HepG2 (cell line): ENCODE results near the gene NAT10. TPM values are rescaled to one million over a fixed set of nuclear protein-coding genes. Genes with fewer than 3 reads are reported as not detected.
"Not testable (repeated sequence)": the region's sequence is repeated elsewhere in the genome, so short reads cannot be mapped to it uniquely, and the experiment has no call there.

ENCODE experiments used
- ATAC-seq: fragments of 200-7000 bp; cut with Tn5 transposase; 3 replicates; pipeline ENCODE4 v1.9.1; 2020; ENCODE audit warnings: mild to moderate bottlenecking, moderate library complexity
- BruUV-seq: library from RNA; stranded (reverse); fragments of 400-500 nt; replicated peaks from 2 replicates; lab custom pipeline; 2021; lab: Mats Ljungman, UMichigan
- CTCF ChIA-PET: fragments of 300-600 bp; formaldehyde crosslinking; extraction: SDS; loops from one replicate; lab custom pipeline; 2021; ENCODE audit warnings: low total read pairs, inconsistent platforms, low intra/inter-chr PET ratio; lab: Yijun Ruan, JAX
- POLR2A ChIA-PET: fragments of 350-600 bp; sonication (Branson Sonifier 250); formaldehyde crosslinking; loops from one replicate; lab custom pipeline; 2020; ENCODE audit warnings: antibody characterized with exemption, inconsistent platforms; lab: Yijun Ruan, JAX
- DNase-seq: peaks from one replicate; pipeline ENCODE4 v3.0.0-alpha.2; 2015; ENCODE audit warnings: low spot score
- FAIRE-seq: peaks from 3 replicates; lab custom pipeline; 2011; peaks lifted over from hg19 to GRCh38; lab: Jason Lieb, UNC
- H2AFZ ChIP-seq: one replicate; pipeline ENCODE4 v1.6.1; 2011; ENCODE audit warnings: low read length, inconsistent platforms
- H3K27ac ChIP-seq: fragments of 300-600 bp; 3 replicates; pipeline ENCODE4 v1.8.0; 2011; ENCODE audit warnings: mixed run types, mild to moderate bottlenecking, mixed read lengths, low read length, inconsistent platforms; ENCODE audit not compliant: insufficient read depth; ENCODE audit errors: extremely low read length
- H3K27me3 ChIP-seq, 2 experiments: fragments of 200-600 bp in 1 of 2; 2 replicates in 1 of 2; 3 replicates in 1 of 2; pipeline versions ENCODE4 v1.6.0 to v1.8.0; 2011; ENCODE audit warnings: low read length in 2 of 2, mild to moderate bottlenecking in 2 of 2, moderate library complexity in 2 of 2, inconsistent platforms in 1 of 2; ENCODE audit not compliant: insufficient read depth in 2 of 2, control insufficient read depth in 1 of 2
- H3K36me3 ChIP-seq, 2 experiments: fragments of 200-600 bp in 1 of 2; replicated peaks in 1 of 2; 2 replicates in 1 of 2; 3 replicates in 1 of 2; pipeline versions ENCODE4 v1.5.1 to v1.8.0; 2011; ENCODE audit warnings: low read length in 2 of 2, inconsistent platforms in 1 of 2; ENCODE audit not compliant: insufficient read depth in 2 of 2, control insufficient read depth in 1 of 2
- H3K4me1 ChIP-seq: 2 replicates; pipeline ENCODE4 v1.5.1; 2012; ENCODE audit warnings: low read length, inconsistent platforms; ENCODE audit not compliant: insufficient read depth
- H3K4me2 ChIP-seq: 2 replicates; pipeline ENCODE4 v1.6.0; 2011; ENCODE audit warnings: low read depth, low read length, inconsistent platforms
- H3K4me3 ChIP-seq, 3 experiments: fragments of 200-600 bp in 1 of 3; sonication (generic), shearing (Covaris generic) in 1 of 3; replicated peaks in 1 of 3; 2 replicates each; pipeline ENCODE4 v1.5.1; 2011 to 2016; ENCODE audit warnings: low read length in 3 of 3, inconsistent platforms in 2 of 3, low read depth in 2 of 3, mild to moderate bottlenecking in 2 of 3, control low read depth in 1 of 3, mixed read lengths in 1 of 3; ENCODE audit not compliant: insufficient read depth in 1 of 3
- H3K79me2 ChIP-seq: one replicate; pipeline ENCODE4 v1.6.1; 2011; ENCODE audit warnings: low read length, inconsistent platforms; ENCODE audit not compliant: insufficient read depth
- H3K9ac ChIP-seq: 2 replicates; pipeline ENCODE4 v1.6.0; 2011; ENCODE audit warnings: mild to moderate bottlenecking, low read depth, low read length, inconsistent platforms; ENCODE audit not compliant: insufficient read depth
- H3K9me3 ChIP-seq: 2 replicates; pipeline ENCODE4 v1.5.1; 2012; ENCODE audit warnings: mild to moderate bottlenecking, low read length
- H4K20me1 ChIP-seq: 2 replicates; pipeline ENCODE4 v1.6.0; 2011; ENCODE audit warnings: inconsistent platforms, mild to moderate bottlenecking, low read length, moderate library complexity; ENCODE audit not compliant: insufficient read depth
- GFI1 ChIP-seq: sonication (generic); formaldehyde crosslinking; IDR thresholded peaks from 2 replicates; pipeline ENCODE4 v1.5.0; 2020; ENCODE audit warnings: missing genetic modification reagents, mild to moderate bottlenecking, borderline replicate concordance
- SP2 ChIP-seq: sonication (generic); formaldehyde crosslinking; IDR thresholded peaks from 2 replicates; pipeline ENCODE4 v1.5.1; 2020; ENCODE audit warnings: mild to moderate bottlenecking, missing genetic modification reagents
- SRSF9 ChIP-seq: fragments of 200-400 bp; formaldehyde crosslinking; IDR thresholded peaks from 2 replicates; pipeline ENCODE4 v1.6.1; 2018; ENCODE audit warnings: borderline replicate concordance, mild to moderate bottlenecking, low read depth, low read length; ENCODE audit not compliant: insufficient read depth, poor library complexity, severe bottlenecking
- WGBS: methylation state at CpG from one replicate; pipeline ENCODE4 v1.1.6; 2017; ENCODE audit warnings: low lambda C conversion rate; 5-methylcytosine and 5-hydroxymethylcytosine counted together
- in situ Hi-C: cut with HindIII; loops from 2 replicates; pipeline ENCODE4 v1.10.0; 2017; ENCODE audit warnings: low pct_unique_long_range_greater_than_20kb; ENCODE audit not compliant: extremely low pct_ligation_motif_present
- intact Hi-C: fragments of 100-400 bp; cut with micrococcal nuclease; formaldehyde crosslinking; loops from one replicate; pipeline ENCODE4 v1.10.0; 2022; ENCODE audit not compliant: unreplicated experiment
- polyA plus RNA-seq, 8 experiments: library from polyadenylated mRNA; depleted of rRNA in 3 of 8; stranded (reverse) in 7 of 8; unstranded in 1 of 8; fragments of >200 nt; fragmentation: Illumina TruSeq in 4 of 8; extraction: Trizol in 4 of 8; gene quantifications; 2 replicates each; pipeline versions ENCODE4 v1.2.1 to v1.2.3, GENCODE V29; 2011 to 2016; ENCODE audit warnings: low read depth in 4 of 8, missing spikeins in 1 of 8, mixed read lengths in 1 of 8; ENCODE audit not compliant: insufficient read depth in 1 of 8
- total RNA-seq, 5 experiments: library from RNA; depleted of rRNA; stranded (reverse); fragments of >200 nt; fragmentation: Illumina TruSeq; extraction: Trizol; gene quantifications; 2 replicates each; pipeline ENCODE4 v1.2.3, GENCODE V29; 2016; ENCODE audit warnings: low read depth in 1 of 5

Gene NAT10
- total and polyA plus RNA-seq, 2 of the 13 experiments (the other 11 are each of a cell fraction or from before 2014, with no cell fraction given) = 33.9 to 51.9 TPM

DNA sequence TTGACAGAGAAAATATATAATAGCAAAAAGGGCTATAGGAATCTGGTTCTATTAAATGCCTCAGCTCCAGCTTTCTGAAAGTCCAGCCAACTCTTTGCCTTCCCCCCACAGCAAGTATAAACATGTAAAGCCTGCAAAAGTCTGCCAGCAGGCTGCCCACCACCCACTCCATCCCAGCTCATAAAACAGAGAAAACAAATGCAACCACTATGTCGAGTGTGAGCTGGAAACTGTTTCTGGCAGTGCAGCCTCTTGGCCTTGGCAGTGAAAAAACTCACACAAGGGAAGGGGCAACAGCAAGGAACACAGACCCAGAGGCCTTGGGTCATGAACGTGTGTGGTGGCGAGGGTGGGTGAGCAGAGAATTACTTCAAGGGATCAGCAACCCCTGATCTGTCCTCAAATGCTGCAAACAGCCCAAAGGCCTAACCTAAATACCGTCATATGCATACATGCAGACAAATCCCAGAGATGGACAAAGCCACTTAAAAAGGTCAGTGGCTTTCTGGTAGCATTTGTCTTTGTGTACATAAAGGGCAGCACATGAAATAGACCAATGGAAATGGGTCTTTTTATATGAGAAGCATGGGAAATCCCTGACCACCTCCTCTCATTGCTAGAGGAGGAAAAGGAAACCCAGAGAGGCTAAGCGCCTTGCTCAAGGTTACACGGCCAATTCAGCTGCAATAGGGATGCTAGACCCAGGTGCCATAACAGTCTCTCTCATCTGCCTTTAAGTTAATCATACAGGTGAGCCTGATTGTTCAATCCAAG lies 74.8 kb downstream of the NAT10 start:
- FAIRE-seq = no peak
- in situ Hi-C loops = no loop called here
- no peaks in the 10 kb centered on the region for H3K79me2 ChIP-seq

DNA sequence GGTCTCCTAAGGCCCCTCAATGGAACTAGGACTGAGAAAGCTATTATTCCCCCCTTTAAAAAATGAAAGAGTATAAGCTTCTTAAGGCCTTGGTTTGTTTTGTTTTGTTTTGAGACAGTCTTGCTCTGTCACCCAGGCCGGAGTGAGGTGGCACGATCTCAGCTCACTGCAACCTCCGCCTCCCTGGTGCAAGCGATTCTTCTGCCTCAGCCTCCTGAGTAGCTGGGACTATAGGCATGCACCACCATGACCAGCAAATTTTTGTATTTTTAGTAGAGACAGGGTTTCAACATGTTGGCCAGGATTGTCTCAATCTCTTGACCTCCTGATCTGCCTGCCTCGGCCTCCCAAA lies 75.4 kb downstream of the NAT10 start:
- ATAC-seq, H3K9me3 ChIP-seq, H3K79me2 ChIP-seq, H3K4me1 ChIP-seq, FAIRE-seq, BruUV-seq, H3K9ac ChIP-seq, POLR2A ChIA-PET, DNase-seq, H3K27ac ChIP-seq, CTCF ChIA-PET, in situ Hi-C loops, intact Hi-C loops, H3K4me3 ChIP-seq, H3K27me3 ChIP-seq, H3K4me2 ChIP-seq, H4K20me1 ChIP-seq, H2AFZ ChIP-seq: not testable (repeated sequence)
- peaks cover 6 to 12% of the 10 kb centered on the region in 2 experiments; a peak in 2 of 5 replicates for H3K36me3 ChIP-seq
- 95% methylated on average over 5 of the region's 5 CpGs for WGBS

More for the DNA sequence above, 74.8 kb downstream of the NAT10 start:
- no peak overlapping the region for H3K4me2 ChIP-seq
- no peaks in the 10 kb centered on the region for H3K4me1 ChIP-seq
- no peak overlapping the region for H3K27ac ChIP-seq
- no TSS peak for BruUV-seq
- no peak overlapping the region for H3K4me3 ChIP-seq
- no peaks in the 10 kb centered on the region for H3K9me3 ChIP-seq
- H3K27me3 ChIP-seq = no peaks in the 10 kb centered on the region
- peaks cover 6 to 12% of the 10 kb centered on the region in 2 experiments; a peak in 2 of 5 replicates for H3K36me3 ChIP-seq
- H3K9ac ChIP-seq = no peak overlapping the region
- intact Hi-C loops = no loop called here
- ChIA-PET CTCF (no interaction called here), POLR2A (no interaction called here)
- TF ChIP-seq SRSF9 (no peak), GFI1 (CRISPR knock-in tag) (no peak), SP2 (CRISPR knock-in tag) (no peak)
- DNase-seq = no peak
- H4K20me1 ChIP-seq = no peaks in the 10 kb centered on the region
- ATAC-seq = no peak
- no peak overlapping the region for H2AFZ ChIP-seq
- 91% methylated on average over 6 of the region's 6 CpGs for WGBS
